Measurements from ENCODE around the gene TK1.

- no peak for TF ChIP-seq MAX (CRISPR knock-in tag; IDR thresholded peaks at IDR 0.05)
- no peak for TF ChIP-seq CTCF (IDR thresholded peaks at IDR 0.05)
- TF ChIP-seq NFYB (CRISPR knock-in tag; conservative IDR thresholded peaks at IDR 0.05; ENCODE audit: low read depth): no peak
Observed at GRCh38 chr17:78197147-78197832, 10.4 kb upstream of the TK1 start.

Data from WTC11 (cell line).